Karpas-422 (cell line): ENCODE data around the gene CROCC2. TPM values are rescaled to one million over a fixed set of nuclear protein-coding genes. Genes with fewer than 3 reads are reported as not detected.

Experiments
- DNase-seq: peaks from one replicate; pipeline ENCODE4 v3.0.0-alpha.2; 2015
- H2AFZ ChIP-seq: fragments of 200-600 bp; sonication (generic); 2 replicates; pipeline ENCODE4 v1.6.1; 2014; ENCODE audit warnings: antibody characterized with exemption, low read length, mixed read lengths
- H3K27ac ChIP-seq: fragments of 200-600 bp; sonication (generic); 2 replicates; pipeline ENCODE4 v1.5.1; 2014; ENCODE audit warnings: mild to moderate bottlenecking, low read length, moderate library complexity
- H3K27me3 ChIP-seq: fragments of 200-600 bp; sonication (generic); 2 replicates; pipeline ENCODE4 v1.6.1; 2014; ENCODE audit warnings: low read length, mixed read lengths
- H3K36me3 ChIP-seq: fragments of 200-600 bp; sonication (generic); 2 replicates; pipeline ENCODE4 v1.6.1; 2014; ENCODE audit warnings: low read length, mixed read lengths; ENCODE audit not compliant: insufficient read depth
- H3K4me1 ChIP-seq: fragments of 200-600 bp; sonication (generic); 2 replicates; pipeline ENCODE4 v1.6.1; 2014; ENCODE audit warnings: mild to moderate bottlenecking, low read length, mixed read lengths
- H3K4me2 ChIP-seq: fragments of 200-600 bp; sonication (generic); 2 replicates; pipeline ENCODE4 v1.6.1; 2014; ENCODE audit warnings: low read length, low read depth, mild to moderate bottlenecking; ENCODE audit not compliant: poor library complexity, severe bottlenecking
- H3K4me3 ChIP-seq: fragments of 200-600 bp; sonication (generic); 2 replicates; pipeline ENCODE4 v1.5.1; 2014; ENCODE audit warnings: mild to moderate bottlenecking, antibody characterized with exemption, low read length, mixed read lengths
- H3K79me2 ChIP-seq: fragments of 200-600 bp; sonication (generic); 2 replicates; pipeline ENCODE4 v1.6.1; 2014; ENCODE audit warnings: mild to moderate bottlenecking, low read length, mixed read lengths
- H3K9ac ChIP-seq: fragments of 200-600 bp; sonication (generic); 2 replicates; pipeline ENCODE4 v1.6.0; 2014; ENCODE audit warnings: low read length
- H3K9me2 ChIP-seq: fragments of 200-600 bp; sonication (generic), shearing (Covaris generic); replicated peaks from 2 replicates; pipeline ENCODE4 v1.6.0; 2014; ENCODE audit warnings: mild to moderate bottlenecking, low read length, moderate library complexity; ENCODE audit not compliant: insufficient read depth
- H3K9me3 ChIP-seq: fragments of 300-700, 200-600 bp; sonication (generic); 2 replicates; pipeline ENCODE4 v1.6.1; 2014; ENCODE audit warnings: low read length, mixed read lengths
- H4K20me1 ChIP-seq: fragments of 200-600 bp; sonication (generic); 2 replicates; pipeline ENCODE4 v1.6.1; 2014; ENCODE audit warnings: mild to moderate bottlenecking, antibody characterized with exemption, low read length, low read depth; ENCODE audit not compliant: insufficient read depth
- total RNA-seq: library from RNA; depleted of rRNA; stranded (reverse); fragments of >200 nt; shearing (Covaris generic); gene quantifications from 2 replicates; pipeline ENCODE4 v1.2.3, GENCODE V29; 2014; ENCODE audit warnings: low replicate concordance

The CROCC2 gene
- total RNA-seq, 1 experiment from 2014 or later: not detected

- no peak overlapping the region for H3K4me2 ChIP-seq
- no peak overlapping the region for H3K9ac ChIP-seq
- H3K36me3 ChIP-seq: no peaks in the 10 kb centered on the region
- H3K79me2 ChIP-seq: no peaks in the 10 kb centered on the region
- no peaks in the 10 kb centered on the region for H3K9me2 ChIP-seq
- no peak overlapping the region for H3K27ac ChIP-seq
- no peak for DNase-seq
- no peaks in the 10 kb centered on the region for H3K27me3 ChIP-seq
- no peak overlapping the region for H3K4me3 ChIP-seq
- H3K4me1 ChIP-seq: peaks cover 3% of the 10 kb centered on the region
- H3K9me3 ChIP-seq: no peaks in the 10 kb centered on the region
- H4K20me1 ChIP-seq: peaks cover 4% of the 10 kb centered on the region; the same call in 1 of the 2 replicates
- no peak overlapping the region for H2AFZ ChIP-seq
Observed at GRCh38 chr2:240873805-240874714, 32.1 kb upstream of the CROCC2 start.

- Histone ChIP-seq H3K9ac (no peak overlapping the region), H4K20me1 (peaks cover 4% of the 10 kb centered on the region; the same call in 1 of the 2 replicates), H3K9me2 (no peaks in the 10 kb centered on the region)
Observed at GRCh38 chr2:240874715-240875227, 31.4 kb upstream of the CROCC2 start.

GRCh38 chr2:240875228-240876034 is 30.7 kb upstream of the CROCC2 start:
- Histone ChIP-seq H2AFZ (no peak overlapping the region), H3K9ac (no peak overlapping the region)
- no peak for DNase-seq

More at GRCh38 chr2:240874715-240875227, 31.4 kb upstream of the CROCC2 start:
- Histone ChIP-seq H3K36me3 (no peaks in the 10 kb centered on the region), H3K9me3 (no peaks in the 10 kb centered on the region), H2AFZ (no peak overlapping the region), H3K4me2 (no peak overlapping the region), H3K4me1 (peaks cover 3% of the 10 kb centered on the region), H3K4me3 (no peak overlapping the region), H3K79me2 (no peaks in the 10 kb centered on the region), H3K27ac (no peak overlapping the region), H3K27me3 (no peaks in the 10 kb centered on the region)
- no peak for DNase-seq

GRCh38 chr2:240876035-240876474 is 30.1 kb upstream of the CROCC2 start:
- H3K36me3 ChIP-seq: no peaks in the 10 kb centered on the region
- DNase-seq: no peak
- H2AFZ ChIP-seq: no peak overlapping the region
- H3K27me3 ChIP-seq: no peaks in the 10 kb centered on the region
- H3K9ac ChIP-seq: no peak overlapping the region
- no peaks in the 10 kb centered on the region for H3K9me2 ChIP-seq
- no peak overlapping the region for H3K4me2 ChIP-seq
- H3K4me3 ChIP-seq: no peak overlapping the region
- no peaks in the 10 kb centered on the region for H3K9me3 ChIP-seq
- peaks cover 3% of the 10 kb centered on the region for H3K4me1 ChIP-seq
- H3K79me2 ChIP-seq: no peaks in the 10 kb centered on the region
- H3K27ac ChIP-seq: no peak overlapping the region
- H4K20me1 ChIP-seq: peaks cover 4% of the 10 kb centered on the region; the same call in 1 of the 2 replicates

More at GRCh38 chr2:240875228-240876034, 30.7 kb upstream of the CROCC2 start:
- Histone ChIP-seq H3K4me2 (no peak overlapping the region), H3K27me3 (no peaks in the 10 kb centered on the region), H3K36me3 (no peaks in the 10 kb centered on the region), H3K4me1 (peaks cover 3% of the 10 kb centered on the region), H3K9me3 (no peaks in the 10 kb centered on the region), H3K9me2 (no peaks in the 10 kb centered on the region), H3K79me2 (no peaks in the 10 kb centered on the region), H3K4me3 (no peak overlapping the region), H3K27ac (no peak overlapping the region), H4K20me1 (peaks cover 4% of the 10 kb centered on the region; the same call in 1 of the 2 replicates)

- Histone ChIP-seq H3K27me3 (no peaks in the 10 kb centered on the region), H2AFZ (no peak overlapping the region), H3K9me3 (no peaks in the 10 kb centered on the region), H3K4me3 (no peak overlapping the region), H3K9me2 (no peaks in the 10 kb centered on the region), H3K4me1 (peaks cover 3% of the 10 kb centered on the region), H3K9ac (no peak overlapping the region), H4K20me1 (0 out of 2 replicates have a peak, but pooled peaks cover 4% of the 10 kb centered on the region), H3K36me3 (no peaks in the 10 kb centered on the region), H3K4me2 (no peak overlapping the region), H3K79me2 (no peaks in the 10 kb centered on the region), H3K27ac (no peak overlapping the region)
- DNase-seq: no peak
Observed at GRCh38 chr2:240876475-240877251, 29.5 kb upstream of the CROCC2 start.

- H3K4me1 ChIP-seq: peaks cover 3% of the 10 kb centered on the region
- H3K27me3 ChIP-seq: no peaks in the 10 kb centered on the region
- no peaks in the 10 kb centered on the region for H3K9me2 ChIP-seq
- 0 out of 2 replicates have a peak, but pooled peaks cover 4% of the 10 kb centered on the region for H4K20me1 ChIP-seq
- no peak overlapping the region for H3K4me2 ChIP-seq
- H3K9ac ChIP-seq: no peak overlapping the region
- no peak for DNase-seq
- no peak overlapping the region for H3K4me3 ChIP-seq
- H3K9me3 ChIP-seq: no peaks in the 10 kb centered on the region
- no peaks in the 10 kb centered on the region for H3K36me3 ChIP-seq
- no peaks in the 10 kb centered on the region for H3K79me2 ChIP-seq
- no peak overlapping the region for H3K27ac ChIP-seq
- H2AFZ ChIP-seq: no peak overlapping the region
Observed at GRCh38 chr2:240877460-240878340, 28.4 kb upstream of the CROCC2 start.

GRCh38 chr2:240878341-240878936 is 27.7 kb upstream of the CROCC2 start:
- Histone ChIP-seq H4K20me1 (0 out of 2 replicates have a peak, but pooled peaks cover 3% of the 10 kb centered on the region), H3K36me3 (no peaks in the 10 kb centered on the region), H3K9me3 (no peaks in the 10 kb centered on the region), H3K79me2 (no peaks in the 10 kb centered on the region), H3K4me2 (no peak overlapping the region), H3K4me3 (no peak overlapping the region), H3K27me3 (no peaks in the 10 kb centered on the region), H3K9me2 (no peaks in the 10 kb centered on the region), H3K9ac (no peak overlapping the region), H3K4me1 (peaks cover 3% of the 10 kb centered on the region), H2AFZ (no peak overlapping the region), H3K27ac (no peak overlapping the region)
- no peak for DNase-seq
